Measurements from ENCODE around the gene EMB. TPM values are rescaled to one million over a fixed set of nuclear protein-coding genes. Genes with fewer than 3 reads are reported as not detected.
"Not testable (repeated sequence)": the region's sequence is repeated elsewhere in the genome, so short reads cannot be mapped to it uniquely, and the experiment has no call there.

The EMB gene
- polyA plus RNA-seq (ENCODE audit: insufficient read length) = 1.9 TPM

DNA sequence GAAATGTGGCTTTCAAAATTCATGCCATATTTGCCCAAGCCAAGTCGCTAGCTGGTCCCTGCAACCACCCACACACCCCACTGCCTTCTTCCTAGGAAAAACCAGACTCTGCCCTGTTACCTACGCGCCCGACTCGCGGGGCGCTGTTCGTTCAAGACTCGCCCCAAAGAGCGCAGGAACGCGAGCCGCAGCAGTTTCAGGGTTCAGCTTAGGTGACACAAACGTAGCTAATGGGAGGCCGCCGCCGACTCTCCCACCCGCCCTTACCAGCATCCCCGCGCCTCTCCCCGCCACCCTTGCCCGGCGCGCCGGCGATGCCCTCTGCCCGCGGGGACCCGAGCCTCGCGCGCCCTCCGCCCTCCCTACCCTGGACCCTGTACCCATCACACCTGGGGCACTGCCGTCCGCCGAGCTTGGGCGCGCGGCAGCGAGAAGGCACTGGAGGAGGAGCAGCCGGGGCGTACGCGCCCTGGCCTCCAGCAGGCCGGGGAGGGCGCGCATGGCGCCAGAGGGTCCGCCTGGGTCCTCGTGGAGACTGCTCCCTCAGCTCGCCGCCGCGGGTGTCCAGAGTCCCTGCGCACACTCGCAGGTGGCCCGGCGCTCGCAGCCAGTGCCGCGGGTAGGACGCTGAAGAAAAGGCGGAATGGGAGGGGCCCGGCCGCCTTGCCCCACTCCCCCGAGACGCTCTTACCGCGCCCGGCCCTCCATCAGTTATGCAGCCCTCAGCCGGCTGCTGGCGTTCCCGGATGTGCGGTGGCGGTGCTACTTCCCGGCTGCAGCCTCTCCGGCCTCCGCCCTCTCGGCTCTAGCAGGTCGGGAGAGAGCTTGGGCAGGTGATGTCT lies at the start of gene EMB:
Gene EMB (minus strand): TSS at position 638 of the 842 bp plus-strand sequence. CDS start 137 bp downstream, at position 501.
- no peak for DNase-seq (ENCODE audit: low read depth)

DNA sequence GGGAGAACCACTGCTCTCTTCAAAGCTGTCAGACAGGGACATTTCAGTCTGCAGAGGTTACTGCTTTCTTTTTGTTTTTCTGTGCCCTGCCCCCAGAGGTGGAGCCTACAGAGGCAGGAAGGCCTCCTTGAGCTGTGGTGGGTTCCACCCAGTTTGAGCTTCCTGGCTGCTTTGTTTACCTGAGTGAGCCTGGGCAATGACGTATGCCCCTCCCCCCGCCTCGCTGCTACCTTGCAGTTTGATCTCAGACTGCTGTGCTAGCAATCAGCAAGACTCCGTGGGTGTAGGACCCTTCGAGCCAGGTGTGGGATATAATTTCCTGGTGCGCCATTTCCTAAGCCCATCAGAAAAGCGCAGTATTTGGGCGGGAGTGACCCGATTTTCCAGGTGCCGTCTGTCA lies 48.4 kb upstream of the EMB start:
- DNase-seq (ENCODE audit: low read depth) = not testable (repeated sequence)

GRCh38 chr5:50478790-50479189 lies 37.7 kb upstream of the EMB start:
- not testable (repeated sequence) for DNase-seq (ENCODE audit: low read depth)

DNA sequence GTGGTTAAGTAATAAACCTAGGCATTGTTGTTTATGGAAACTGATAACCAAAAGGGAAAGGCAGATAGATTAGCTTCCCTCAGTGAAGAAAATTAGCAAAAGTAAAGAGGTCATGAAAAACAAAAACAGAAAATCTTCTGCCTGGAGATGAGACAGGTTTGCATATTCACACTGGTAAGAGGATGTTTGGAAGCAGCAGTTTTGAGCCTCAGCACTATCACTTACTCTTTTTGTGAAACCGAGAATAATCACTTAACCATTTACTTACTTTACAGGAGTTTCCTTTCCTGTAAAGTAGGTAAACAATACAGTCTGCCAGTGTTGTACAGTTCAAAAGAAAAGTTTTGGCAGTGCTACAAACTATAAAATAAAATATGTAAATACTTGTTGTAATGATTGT lies 35.5 kb upstream of the EMB start:
- DNase-seq (ENCODE audit: low read depth) = no peak

GRCh38 chr5:50465015-50465414 lies 23.9 kb upstream of the EMB start:
- DNase-seq (ENCODE audit: low read depth) = not testable (repeated sequence)

GRCh38 chr5:50463726-50464125 lies 22.6 kb upstream of the EMB start:
- no peak for DNase-seq (ENCODE audit: low read depth)

GRCh38 chr5:50463047-50463446 lies 22.0 kb upstream of the EMB start:
- no peak for DNase-seq (ENCODE audit: low read depth)

GRCh38 chr5:50462579-50462978 lies 21.5 kb upstream of the EMB start:
- DNase-seq (ENCODE audit: low read depth) = not testable (repeated sequence)

- DNase-seq (ENCODE audit: low read depth) = not testable (repeated sequence)
Measured at GRCh38 chr5:50458372-50458771, 17.3 kb upstream of the EMB start.

GRCh38 chr5:50449241-50449640 lies 8.2 kb upstream of the EMB start:
- not testable (repeated sequence) for DNase-seq (ENCODE audit: low read depth)

DNA sequence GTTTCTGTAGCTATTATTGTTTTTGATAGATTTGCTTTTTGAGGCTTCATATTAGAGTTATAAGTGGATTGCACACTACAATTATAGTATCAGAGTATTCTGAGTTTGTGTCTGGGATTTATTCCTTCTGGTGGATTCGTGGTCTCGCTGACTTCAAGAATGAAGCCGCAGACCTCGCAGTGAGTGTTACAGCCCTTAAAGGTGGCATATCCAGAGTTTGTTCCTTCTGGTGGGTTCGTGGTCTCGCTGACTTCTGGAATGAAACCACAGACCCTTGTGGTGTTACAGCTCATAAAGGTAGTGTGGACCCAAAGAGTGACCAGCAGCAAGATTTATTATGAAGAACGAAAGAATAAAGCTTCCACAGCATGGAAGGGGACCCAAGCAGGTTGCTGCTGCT lies 6.9 kb upstream of the EMB start:
- no peak for DNase-seq (ENCODE audit: low read depth)

DNA sequence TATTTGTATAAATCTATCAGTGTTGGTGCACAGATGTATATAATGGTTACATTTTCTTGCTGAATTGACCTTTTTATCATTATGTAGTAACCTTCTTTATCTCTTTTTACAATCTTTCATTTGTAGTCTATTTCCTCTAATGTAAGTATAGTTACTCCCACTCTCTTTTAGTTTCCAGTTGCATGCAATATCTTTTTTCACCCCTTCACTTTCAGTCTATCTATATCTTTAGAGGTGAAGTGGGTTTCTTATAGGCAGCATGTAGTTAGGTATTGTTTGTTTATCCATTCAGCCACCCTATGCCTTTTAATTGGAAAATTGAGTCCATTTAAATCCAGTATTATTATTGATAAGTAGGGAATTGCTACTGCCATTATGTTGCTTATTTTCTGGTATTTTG lies 6.1 kb upstream of the EMB start:
- no peak for DNase-seq (ENCODE audit: low read depth)

DNA sequence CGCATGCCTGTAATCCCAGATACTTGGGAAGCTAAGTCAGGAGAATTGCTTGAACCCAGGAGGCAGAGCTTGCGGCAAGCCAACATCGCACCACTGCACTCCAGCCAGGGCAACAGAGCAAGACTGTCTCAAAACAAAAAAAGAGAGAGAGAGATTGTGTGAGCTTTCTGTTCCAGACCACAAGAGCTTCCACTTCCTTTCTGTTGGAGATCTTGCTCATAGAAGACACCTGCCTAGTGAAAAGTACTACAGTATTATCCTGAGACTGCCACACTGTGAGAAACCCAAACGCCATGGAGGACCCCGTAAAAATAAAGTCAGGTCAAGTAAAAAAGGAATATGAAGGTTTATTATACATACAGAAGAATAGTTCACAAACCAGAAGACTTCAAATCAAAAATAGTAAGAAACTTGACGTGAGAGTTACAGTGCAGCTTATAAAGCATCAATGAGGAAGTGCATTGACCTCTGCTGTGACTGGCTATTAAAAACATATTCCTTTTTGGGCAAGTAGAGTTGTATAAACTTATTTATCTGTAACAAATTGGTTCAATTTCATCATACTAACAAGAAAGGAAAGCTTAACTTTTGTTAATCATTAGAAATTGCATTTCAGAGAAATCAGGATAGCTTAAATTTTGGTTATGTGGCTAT lies 4.3 kb upstream of the EMB start:
- DNase-seq (ENCODE audit: low read depth) = no peak

- not testable (repeated sequence) for DNase-seq (ENCODE audit: low read depth)
Measured at GRCh38 chr5:50442559-50443539, 1.8 kb upstream of the EMB start.

DNA sequence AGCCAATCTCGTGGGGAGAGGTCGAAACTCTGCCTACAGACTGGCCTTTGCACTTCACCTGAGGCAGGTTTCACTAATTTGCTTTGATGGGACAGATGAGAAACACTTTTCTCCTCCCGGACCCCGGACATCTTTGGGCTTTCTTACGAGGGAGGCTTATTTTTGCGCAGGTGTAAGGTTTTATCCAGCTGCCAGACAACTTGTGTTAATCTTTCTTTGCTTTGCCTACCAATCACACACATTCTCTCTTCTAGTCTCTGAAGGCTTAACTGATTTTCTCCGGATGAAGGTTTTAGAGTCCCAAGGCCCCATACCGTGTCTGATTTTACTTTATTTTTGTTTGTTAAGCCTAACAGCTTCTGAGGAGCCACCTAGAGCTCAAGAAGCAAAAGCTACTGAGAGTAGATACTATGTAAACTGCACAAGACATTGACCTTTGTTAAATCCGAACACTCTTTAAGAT lies 436 bp upstream of the EMB start:
- no peak for DNase-seq (ENCODE audit: low read depth)

DNA sequence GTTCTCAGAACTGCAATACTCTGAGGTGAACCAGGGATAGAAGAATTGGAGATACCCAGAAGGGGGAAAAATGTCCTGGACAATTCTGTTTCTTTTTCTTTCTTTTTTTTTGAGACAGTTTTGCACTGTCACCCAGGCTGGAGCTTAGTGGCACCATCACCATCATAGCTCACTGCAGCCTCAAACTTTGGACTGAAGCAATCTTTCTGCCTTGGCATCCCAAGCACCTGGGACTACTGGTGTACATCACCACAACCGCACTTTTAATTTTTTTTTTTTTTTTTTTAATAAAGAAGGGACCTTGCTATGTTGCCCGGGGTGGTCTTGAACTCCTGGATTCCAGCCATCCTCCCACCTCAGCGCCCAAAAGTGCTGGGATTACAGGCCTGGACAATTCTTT lies 1.9 kb downstream of the EMB start:
- DNase-seq (ENCODE audit: low read depth) = no peak

DNA sequence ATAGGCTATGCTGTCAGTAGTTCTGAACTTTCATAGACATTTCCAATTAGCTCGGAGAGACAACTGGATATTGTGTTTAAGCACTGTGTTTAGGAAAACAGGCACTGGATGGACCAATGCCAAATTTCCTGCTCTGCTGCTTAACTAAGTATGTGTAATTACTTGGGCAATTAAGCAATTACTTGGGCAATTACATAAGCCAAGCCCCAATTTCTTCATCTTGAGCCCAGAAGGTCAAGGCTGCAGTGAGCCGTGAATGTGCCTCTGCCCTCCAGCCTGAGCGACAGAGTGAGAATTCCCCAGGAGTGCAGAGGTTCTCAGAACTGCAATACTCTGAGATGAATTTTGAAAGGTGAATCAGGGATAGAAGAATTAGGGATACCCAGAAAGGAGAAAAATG lies 3.0 kb downstream of the EMB start:
- not testable (repeated sequence) for DNase-seq (ENCODE audit: low read depth)

DNA sequence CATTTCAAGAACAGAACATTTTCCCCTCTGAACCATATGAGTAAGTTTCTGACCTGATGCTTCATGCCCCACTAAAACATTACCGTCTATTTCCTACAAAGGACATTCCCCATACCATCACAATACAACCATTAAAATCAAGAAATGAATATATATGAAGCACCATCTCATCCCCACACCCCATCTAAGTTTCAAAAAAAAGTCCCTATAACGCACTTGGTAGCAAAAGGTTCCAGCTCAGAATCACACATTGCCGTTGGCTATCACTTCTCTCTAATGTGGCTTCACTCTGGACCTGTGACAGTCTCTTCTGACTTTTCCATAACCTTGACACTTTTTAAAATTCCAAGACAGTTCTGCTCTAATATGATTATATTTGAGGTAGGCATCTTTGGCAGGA lies 5.9 kb downstream of the EMB start:
- DNase-seq (ENCODE audit: low read depth) = no peak

GRCh38 chr5:50431133-50431904 lies 9.8 kb downstream of the EMB start:
- not testable (repeated sequence) for DNase-seq (ENCODE audit: low read depth)

DNA sequence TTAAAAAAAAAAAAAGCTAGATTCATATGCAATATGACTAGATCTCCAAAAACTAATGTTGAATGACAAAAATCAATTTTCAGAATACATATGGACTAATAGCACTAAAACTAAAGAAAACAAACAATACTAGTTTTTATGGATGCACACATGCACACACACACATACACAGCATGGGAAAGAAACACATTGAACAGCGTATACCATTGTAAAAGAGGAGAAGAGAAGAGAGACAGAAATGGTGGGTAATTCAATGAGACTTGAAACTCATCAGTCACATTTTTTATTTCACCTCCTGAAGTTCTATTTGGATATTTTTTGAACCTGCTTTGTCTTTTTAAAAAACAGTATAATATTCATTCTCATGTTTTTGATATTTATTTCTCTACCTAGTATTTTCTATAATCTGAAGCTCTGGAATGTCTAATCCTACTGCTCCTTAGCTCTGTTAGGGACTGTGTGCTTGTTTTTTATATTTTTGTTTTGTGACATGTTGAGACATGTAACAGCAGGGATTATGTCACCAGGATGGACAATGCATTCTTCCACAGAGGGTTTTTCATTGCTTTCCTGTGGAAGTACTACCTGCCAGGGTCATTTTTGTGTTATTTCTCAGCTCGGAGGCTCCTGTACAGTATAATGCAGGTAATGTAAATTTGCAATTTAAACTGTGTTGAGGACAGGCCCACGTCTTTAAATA lies 17.8 kb downstream of the EMB start:
- DNase-seq (ENCODE audit: low read depth) = not testable (repeated sequence)
